ENCODE data around the gene OLFM2. TPM values are rescaled to one million over a fixed set of nuclear protein-coding genes. Genes with fewer than 3 reads are reported as not detected.

OLFM2 gene
- total RNA-seq, 1 experiment from 2014 or later, result 9.7 TPM

DNA sequence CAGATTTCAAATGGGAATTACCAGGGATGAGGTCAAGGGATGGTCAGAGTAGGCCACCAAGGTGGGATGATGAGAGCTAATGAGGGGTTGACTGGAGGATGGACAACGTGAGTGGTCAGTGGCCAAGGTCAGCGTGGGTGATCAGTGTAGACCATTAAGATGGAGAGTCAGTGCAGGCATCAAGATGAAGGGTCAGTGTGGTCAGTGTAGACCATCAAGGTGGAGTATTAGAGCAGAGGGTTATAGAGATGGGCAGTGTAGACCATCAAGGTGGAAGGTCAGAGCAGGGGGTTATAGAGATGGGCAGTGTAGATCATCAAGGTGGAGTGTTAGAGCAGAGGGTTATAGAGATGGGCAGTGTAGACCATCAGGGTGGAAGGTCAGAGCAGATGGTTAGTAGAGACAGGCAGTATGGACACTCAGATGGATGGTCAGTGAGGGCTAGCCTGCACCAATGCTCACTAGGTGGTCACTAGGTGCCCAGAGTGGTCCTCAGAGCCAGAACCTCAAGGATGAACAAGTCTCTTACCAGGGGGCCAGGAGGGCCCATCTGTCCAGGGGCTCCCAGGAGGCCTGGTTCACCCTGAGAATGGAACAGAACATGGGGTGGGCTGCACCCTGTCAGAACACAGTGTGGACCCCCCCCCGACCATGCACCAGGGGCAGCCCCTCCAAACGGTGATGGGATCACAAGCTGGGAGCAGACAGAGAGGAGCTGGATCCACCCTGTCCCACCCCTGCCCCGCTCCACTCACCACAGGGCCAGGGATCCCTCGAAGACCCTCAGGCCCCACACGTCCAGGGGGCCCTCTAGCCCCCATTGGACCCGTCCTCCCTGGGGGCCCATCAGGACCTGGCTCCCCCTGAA, 32.7 kb upstream of the OLFM2 start:
- in situ Hi-C loops (cut with HindIII; ENCODE audit: low pct_unique_long_range_greater_than_20kb, low sequenced_read_pairs), result no loop called here
- intact Hi-C loops (cut with micrococcal nuclease; ENCODE audit: unreplicated experiment), result no loop called here
- no peak for DNase-seq (ENCODE audit: low read depth, low spot score)
- H3K9me3 ChIP-seq (ENCODE audit: control insufficient read depth, insufficient read depth, low read depth, low read length), result no peaks in the 10 kb centered on the region
- ATAC-seq, result no peak
- H3K27ac ChIP-seq (ENCODE audit: low read length), result no peak overlapping the region
- H3K4me1 ChIP-seq (ENCODE audit: control insufficient read depth, insufficient read depth, low read length), result no peaks in the 10 kb centered on the region
- ChIA-PET POLR2A (no interaction called here), CTCF (no interaction called here)
- no peak overlapping the region for H3K4me3 ChIP-seq (ENCODE audit: low read depth in 2 of 2, low read length in 2 of 2)
- BruUV-seq (replicated peaks), result no TSS peak
- no peaks in the 10 kb centered on the region for H3K36me3 ChIP-seq (ENCODE audit: control insufficient read depth, insufficient read depth, low read length)
- TF ChIP-seq POLR2AphosphoS5 (IDR thresholded peaks at IDR 0.05; ENCODE audit: low read depth, low read length), result no peak
- no peak for TF ChIP-seq SIN3A (IDR thresholded peaks at IDR 0.05; ENCODE audit: borderline replicate concordance, insufficient read depth, low read depth, low read length)
- TF ChIP-seq, protein P1, sequence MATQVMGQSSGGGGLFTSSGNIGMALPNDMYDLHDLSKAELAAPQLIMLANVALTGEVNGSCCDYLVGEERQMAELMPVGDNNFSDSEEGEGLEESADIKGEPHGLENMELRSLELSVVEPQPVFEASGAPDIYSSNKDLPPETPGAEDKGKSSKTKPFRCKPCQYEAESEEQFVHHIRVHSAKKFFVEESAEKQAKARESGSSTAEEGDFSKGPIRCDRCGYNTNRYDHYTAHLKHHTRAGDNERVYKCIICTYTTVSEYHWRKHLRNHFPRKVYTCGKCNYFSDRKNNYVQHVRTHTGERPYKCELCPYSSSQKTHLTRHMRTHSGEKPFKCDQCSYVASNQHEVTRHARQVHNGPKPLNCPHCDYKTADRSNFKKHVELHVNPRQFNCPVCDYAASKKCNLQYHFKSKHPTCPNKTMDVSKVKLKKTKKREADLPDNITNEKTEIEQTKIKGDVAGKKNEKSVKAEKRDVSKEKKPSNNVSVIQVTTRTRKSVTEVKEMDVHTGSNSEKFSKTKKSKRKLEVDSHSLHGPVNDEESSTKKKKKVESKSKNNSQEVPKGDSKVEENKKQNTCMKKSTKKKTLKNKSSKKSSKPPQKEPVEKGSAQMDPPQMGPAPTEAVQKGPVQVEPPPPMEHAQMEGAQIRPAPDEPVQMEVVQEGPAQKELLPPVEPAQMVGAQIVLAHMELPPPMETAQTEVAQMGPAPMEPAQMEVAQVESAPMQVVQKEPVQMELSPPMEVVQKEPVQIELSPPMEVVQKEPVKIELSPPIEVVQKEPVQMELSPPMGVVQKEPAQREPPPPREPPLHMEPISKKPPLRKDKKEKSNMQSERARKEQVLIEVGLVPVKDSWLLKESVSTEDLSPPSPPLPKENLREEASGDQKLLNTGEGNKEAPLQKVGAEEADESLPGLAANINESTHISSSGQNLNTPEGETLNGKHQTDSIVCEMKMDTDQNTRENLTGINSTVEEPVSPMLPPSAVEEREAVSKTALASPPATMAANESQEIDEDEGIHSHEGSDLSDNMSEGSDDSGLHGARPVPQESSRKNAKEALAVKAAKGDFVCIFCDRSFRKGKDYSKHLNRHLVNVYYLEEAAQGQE (IDR thresholded peaks at IDR 0.05; ENCODE audit: insufficient read depth in 1 of 2, low read depth in 2 of 2, low read length in 1 of 2), result no peak
- H3K27me3 ChIP-seq (ENCODE audit: control insufficient read depth, insufficient read depth, low read length), result no peaks in the 10 kb centered on the region

DNA sequence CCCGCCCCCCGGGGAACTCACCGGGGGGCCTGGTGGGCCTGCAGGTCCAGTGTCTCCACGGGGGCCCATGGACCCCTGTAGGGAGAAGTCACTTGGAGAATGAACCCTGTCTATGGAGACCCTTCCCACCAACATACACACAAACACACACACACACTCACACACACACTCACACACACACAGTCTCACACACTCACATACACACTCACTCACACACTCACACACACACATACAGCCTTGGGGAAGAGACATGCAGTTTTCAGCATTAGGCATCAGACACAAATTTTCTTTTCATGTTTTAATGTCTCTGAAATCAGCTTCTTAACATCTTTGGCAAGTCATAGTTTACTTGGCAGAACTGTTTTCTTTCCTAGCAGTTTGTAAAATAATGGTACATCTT, 31.0 kb upstream of the OLFM2 start:
- Histone ChIP-seq H3K4me1 (ENCODE audit: control insufficient read depth, insufficient read depth, low read length) (no peaks in the 10 kb centered on the region), H3K4me3 (ENCODE audit: low read depth in 2 of 2, low read length in 2 of 2) (no peak overlapping the region), H3K9me3 (ENCODE audit: control insufficient read depth, insufficient read depth, low read depth, low read length) (no peaks in the 10 kb centered on the region), H3K27me3 (ENCODE audit: control insufficient read depth, insufficient read depth, low read length) (no peaks in the 10 kb centered on the region), H3K36me3 (ENCODE audit: control insufficient read depth, insufficient read depth, low read length) (no peaks in the 10 kb centered on the region), H3K27ac (ENCODE audit: low read length) (no peak overlapping the region)
- no TSS peak for BruUV-seq (replicated peaks)
- TF ChIP-seq POLR2AphosphoS5 (IDR thresholded peaks at IDR 0.05; ENCODE audit: low read depth, low read length) (no peak), SIN3A (IDR thresholded peaks at IDR 0.05; ENCODE audit: borderline replicate concordance, insufficient read depth, low read depth, low read length) (no peak), TCF7L2 (IDR thresholded peaks at IDR 0.05; ENCODE audit: low read depth, low read length) (no peak)
- TF ChIP-seq, protein P2, sequence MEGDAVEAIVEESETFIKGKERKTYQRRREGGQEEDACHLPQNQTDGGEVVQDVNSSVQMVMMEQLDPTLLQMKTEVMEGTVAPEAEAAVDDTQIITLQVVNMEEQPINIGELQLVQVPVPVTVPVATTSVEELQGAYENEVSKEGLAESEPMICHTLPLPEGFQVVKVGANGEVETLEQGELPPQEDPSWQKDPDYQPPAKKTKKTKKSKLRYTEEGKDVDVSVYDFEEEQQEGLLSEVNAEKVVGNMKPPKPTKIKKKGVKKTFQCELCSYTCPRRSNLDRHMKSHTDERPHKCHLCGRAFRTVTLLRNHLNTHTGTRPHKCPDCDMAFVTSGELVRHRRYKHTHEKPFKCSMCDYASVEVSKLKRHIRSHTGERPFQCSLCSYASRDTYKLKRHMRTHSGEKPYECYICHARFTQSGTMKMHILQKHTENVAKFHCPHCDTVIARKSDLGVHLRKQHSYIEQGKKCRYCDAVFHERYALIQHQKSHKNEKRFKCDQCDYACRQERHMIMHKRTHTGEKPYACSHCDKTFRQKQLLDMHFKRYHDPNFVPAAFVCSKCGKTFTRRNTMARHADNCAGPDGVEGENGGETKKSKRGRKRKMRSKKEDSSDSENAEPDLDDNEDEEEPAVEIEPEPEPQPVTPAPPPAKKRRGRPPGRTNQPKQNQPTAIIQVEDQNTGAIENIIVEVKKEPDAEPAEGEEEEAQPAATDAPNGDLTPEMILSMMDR (IDR thresholded peaks at IDR 0.05), result no peak
- TF ChIP-seq, protein P1 (IDR thresholded peaks at IDR 0.05; ENCODE audit: insufficient read depth in 1 of 2, low read depth in 2 of 2, low read length in 1 of 2), result no peak
- CTCF ChIA-PET, result no interaction called here
- in situ Hi-C loops (cut with HindIII; ENCODE audit: low pct_unique_long_range_greater_than_20kb, low sequenced_read_pairs), result no loop called here
- DNase-seq (ENCODE audit: low read depth, low spot score) (no peak), ATAC-seq (no peak)
- POLR2A ChIA-PET, result no interaction called here
- intact Hi-C loops (cut with micrococcal nuclease; ENCODE audit: unreplicated experiment), result no loop called here
